Measurements from ENCODE around the gene PRKCZ.
"Not testable (repeated sequence)": the region's sequence is repeated elsewhere in the genome, so short reads cannot be mapped to it uniquely, and the experiment has no call there.

PRKCZ gene

GRCh38 chr1:2085080-2085479, 34.9 kb downstream of the PRKCZ start:
- no peak for DNase-seq

GRCh38 chr1:2086446-2087078, 36.4 kb downstream of the PRKCZ start:
- no peak for DNase-seq

DNA sequence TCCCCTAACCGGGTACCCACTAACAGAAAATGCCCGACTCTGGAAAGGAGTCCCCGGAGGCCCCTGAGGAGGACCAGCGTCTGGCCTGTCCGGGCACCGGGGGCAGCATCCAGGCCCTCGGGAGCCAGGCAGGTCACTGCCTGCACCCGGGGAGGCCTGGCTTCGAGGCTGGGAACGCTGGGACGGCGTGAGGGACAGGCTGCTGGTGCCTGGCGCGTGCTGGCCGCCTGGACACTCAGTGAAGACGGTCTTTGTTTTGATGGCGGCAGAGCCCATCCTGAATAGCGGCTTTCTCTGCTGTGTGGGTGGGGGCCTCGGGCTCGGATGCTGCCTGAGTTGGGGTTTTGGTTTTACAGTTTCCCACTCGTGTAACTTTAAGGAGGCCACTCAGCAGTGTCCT, 37.6 kb downstream of the PRKCZ start:
- no peak for DNase-seq

- DNase-seq, result peak; percentile 53
Measured at GRCh38 chr1:2088458-2088857, 38.2 kb downstream of the PRKCZ start.

DNA sequence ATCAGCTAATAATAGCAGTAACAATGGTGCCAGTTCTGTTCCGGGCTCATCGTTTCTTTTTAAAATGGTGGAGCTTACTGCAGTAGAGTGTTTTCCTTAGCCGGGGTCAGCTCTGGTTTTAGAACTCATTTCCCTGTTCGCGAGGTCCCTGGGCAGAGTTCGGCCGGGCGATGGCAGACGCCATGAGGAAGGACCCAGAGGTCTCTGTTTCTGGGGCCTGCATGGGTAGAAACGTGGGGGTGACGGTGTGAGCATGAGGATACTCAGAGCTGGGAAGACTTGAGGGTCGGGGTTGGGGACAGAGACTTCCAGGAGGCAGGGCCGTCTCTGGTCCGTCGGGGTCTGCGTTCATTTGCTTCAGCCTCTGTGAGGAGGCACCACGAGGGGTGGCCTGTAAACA, 38.8 kb downstream of the PRKCZ start:
- no peak for DNase-seq

DNA sequence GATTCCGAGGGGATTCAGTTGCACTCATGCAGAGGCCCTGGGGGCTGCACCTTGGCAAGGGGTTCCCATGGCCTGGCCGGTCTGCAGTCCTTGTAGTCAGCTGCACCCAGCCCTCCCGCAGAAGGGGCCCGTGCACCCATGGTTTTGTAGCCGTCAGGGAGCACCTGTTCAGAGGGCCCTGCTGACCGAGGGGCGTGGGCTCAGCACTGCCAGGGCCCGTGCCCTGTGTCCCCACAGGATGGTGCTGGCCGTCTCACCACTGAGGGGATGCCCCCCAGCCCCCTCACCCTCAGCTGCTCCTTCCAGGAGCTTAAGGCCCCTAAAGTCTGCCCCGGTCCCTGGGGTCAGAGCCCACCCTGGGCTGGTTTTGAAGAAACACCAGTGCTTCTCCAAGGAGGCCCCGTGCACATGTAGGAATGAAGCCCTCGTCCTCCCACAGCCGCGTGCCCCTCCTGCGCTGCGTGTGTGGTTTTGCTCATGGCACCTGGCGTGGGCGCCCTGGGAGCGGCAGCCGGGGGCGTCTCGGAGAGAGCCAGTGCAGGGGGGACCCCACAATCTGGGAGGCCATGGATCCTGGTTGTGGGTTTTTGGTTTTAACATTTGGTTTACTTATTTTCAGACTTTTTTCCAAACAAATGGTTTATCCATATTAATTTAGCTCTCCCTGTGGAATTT, 40.1 kb downstream of the PRKCZ start:
- no peak for DNase-seq

DNA sequence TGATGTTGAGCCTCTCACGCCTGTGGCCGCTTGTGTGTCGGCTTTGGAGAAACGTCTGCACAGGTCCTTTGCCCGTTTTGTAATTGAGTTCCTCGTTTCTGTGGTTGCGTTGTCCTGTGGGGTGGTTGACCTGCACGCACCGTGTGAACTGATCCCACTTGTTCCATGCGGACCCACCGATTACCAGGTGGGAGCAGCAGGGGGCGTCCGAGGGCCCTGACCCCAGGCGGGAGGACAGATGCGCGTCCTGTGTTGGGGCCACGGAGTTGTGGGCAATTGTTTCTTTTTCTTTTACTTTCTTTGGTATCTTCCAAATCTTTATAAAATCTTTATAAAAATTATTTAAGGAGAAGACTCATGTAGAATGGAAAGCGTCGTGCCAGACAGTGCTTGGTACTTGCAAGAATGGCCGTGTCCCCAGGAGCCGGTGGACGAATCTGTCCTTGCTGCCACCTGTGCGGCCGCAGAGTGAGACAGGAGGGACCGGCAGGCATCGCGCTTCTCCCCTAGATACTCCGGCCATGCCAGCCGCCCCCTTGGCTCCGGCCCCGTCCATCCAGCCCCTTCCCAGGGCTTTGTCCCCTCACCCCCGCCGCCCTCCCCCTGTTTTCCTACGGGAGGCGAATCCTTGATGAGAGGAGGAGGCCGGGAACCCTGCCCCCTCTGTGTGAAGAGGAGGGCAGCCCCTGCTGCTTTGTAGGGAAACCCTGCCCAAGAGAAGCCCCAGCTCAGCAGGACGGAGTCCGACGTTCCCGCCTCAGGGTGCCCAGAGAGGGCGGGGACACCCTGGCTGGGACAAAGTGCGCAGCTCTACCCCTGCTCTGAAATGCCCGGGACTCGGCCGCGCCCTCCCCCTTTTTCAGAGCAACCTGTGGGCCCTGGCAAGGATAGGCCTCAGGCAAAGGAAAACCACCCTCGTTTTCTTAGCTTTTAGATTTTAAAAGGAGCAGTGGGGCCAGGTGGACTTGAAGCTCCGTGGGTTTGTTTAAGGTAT, 41.7 kb downstream of the PRKCZ start:
- no peak for DNase-seq

GRCh38 chr1:2093055-2093454, 42.8 kb downstream of the PRKCZ start:
- no peak for DNase-seq

DNA sequence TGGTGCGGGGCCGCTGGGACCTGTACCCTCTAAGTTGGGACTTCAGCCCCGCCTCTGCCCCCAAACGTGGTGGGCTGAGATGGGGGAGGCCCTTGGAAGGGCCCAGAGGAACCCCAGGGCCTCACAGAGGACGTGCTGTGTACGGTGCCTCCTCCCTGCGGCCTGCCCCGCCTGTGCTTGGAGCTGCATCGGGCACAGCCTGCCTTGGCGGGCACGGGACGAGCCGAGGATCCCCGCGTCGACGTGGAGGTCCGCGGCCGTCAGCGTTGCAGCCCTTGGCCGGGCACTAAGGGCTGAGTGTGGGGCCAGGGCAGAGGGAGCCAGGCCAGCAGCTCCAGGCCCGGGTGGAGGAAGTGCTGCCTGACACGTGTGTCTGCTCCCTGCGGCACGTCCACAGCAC, 43.4 kb downstream of the PRKCZ start:
- no peak for DNase-seq

- not testable (repeated sequence) for DNase-seq
Measured at GRCh38 chr1:2094269-2095158, 44.3 kb downstream of the PRKCZ start.

GRCh38 chr1:2095394-2095793, 45.2 kb downstream of the PRKCZ start:
- no peak for DNase-seq

DNA sequence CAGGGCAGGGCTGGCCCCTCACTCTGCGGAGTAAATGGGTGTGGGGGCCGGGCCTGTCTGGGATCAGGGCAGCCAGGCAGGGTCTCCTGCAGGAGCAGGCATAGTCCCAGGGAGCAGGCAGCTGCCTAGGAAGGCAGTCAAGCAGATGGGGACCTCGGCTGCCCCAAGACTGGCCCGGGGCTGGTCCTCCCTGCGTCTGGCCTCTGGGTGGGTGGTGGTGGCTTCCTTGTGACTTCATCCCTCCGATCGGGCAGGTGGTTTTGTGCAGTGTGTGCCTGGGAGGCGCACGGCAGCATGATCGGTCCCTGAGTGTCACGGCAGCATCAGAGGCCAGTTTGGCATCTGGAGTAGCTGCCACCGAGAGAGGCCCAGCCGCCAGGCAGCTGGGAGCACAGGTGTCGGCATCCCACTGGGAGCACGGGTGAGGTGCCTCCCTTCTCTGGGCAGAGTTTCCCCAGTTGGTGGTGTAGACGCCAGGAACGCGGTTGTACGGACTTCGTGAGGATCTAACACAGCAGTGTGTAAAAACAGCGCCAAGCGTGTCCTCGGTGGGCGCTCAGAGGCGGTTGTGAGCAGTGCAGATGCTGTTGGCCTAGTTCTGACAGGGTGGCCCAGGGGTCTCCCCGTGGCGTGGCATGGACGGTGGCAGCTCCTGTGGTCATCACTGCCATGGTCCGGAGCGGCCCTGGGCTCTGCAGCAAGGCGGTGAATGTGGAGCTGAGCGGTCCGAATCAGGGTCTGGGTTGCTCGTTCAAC, 45.9 kb downstream of the PRKCZ start:
- no peak for DNase-seq

DNA sequence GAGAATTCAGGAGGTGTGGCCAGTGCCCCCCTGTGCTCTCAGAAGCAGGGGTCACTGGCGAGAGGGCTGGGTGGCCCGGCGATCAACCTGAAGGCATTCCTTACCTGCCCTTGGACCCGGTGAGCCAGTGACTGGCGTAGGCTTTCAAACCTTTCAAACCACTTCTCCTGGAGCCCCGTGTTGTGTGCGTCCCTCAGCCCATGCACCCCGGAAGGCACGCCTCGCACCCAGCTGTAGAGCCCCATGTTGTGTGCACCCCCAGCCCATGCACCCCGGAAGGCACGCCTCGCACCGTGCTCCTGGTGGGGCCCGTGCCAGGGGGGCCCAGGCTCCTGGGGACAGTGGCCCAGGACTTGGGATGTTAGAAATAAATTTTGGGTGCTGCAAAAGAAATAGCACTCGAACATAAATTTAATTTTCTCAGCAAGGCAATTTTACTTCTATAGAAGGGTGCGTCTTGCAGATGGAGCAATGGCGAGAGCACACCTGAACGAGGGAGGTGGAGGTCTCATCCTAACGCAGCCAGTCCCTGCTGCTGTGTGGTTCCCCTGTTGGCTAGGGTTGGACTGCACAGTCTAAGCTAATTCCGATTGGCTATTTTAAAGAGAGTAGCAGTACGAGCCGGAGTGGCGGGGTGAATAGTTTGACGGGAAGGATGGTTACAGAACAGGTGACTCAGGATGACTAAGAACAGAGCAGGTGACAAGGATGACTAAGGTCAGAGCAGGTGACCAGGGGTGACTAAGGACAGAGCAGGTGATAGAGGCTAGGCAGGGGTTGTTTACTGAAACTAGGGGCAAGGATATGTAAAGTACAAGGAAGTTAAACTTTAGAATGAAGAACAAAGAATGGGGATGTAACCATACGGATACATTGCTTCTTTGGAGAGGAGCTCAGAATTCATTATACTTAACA, 47.4 kb downstream of the PRKCZ start:
- no peak for DNase-seq

- DNase-seq, result no peak
Measured at GRCh38 chr1:2098301-2098698, 48.1 kb downstream of the PRKCZ start.

GRCh38 chr1:2098839-2099785, 48.9 kb downstream of the PRKCZ start:
- DNase-seq, result no peak

DNA sequence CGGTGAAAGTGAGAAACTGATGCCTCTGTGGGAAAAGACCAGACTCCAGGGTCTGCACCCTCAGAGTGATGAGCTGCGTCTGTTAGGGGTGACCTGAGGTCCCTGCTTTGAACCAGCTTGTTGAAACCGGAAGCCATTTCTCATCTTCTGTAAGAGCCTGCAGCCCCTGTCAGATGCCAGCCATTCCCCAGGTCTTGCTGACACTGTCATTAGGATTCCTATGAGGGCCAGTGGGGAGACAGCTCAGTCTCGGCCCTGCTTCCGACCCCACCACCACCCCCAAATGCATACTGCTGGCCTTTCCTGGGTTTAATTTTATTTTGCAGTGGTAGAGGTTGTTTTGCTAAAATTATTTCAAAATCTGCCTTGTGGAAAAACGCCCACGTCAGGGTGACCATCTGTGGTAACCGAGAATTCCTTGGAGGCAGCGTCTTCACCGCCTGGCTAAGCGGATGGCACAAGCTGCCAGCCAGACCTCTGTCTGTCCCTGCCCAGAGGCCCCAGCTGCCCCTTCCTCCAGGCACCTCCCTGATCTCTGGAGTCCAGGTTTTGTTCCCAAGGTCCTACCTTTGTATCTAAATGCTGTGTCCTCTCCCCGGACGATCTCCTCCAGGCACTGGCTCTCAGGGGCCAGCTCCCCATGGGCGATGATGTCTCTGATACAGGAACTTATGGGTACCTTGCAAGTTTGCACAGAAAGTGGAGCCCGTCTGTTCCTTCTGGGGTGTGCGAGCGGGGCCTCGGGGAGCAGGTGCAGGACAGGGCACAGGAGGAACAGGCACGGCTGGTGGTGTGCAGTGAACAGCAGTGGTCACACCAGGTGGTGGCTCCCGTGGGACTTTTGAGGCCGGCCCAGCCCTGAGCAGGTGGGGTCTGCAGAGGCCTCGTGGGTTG, 49.9 kb downstream of the PRKCZ start:
- DNase-seq, result no peak

DNA sequence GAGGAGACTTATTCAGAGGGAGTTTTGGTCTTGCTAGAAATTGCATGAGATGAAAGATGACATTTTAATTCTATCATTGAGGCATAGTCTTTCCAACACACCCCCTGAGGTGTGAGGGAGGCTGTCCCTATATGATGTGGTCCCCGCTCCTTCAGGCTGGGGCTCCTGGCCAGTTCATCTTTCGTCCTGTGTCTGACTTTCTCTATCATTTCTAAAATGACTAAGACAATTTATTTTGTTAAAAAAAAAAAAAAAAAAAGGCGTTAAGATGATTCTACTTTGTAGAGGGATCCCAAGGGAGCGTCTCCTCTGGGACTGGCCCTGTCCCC, 50.5 kb downstream of the PRKCZ start:
- no peak for DNase-seq

GRCh38 chr1:2101531-2101930, 51.3 kb downstream of the PRKCZ start:
- DNase-seq, result no peak
